IPS-18c (cell line): ENCODE results near the gene SLC43A1.

ENCODE experiments used
- H3K4me3 ChIP-seq: 2 replicates; pipeline ENCODE4 v1.7.0; 2013; ENCODE audit warnings: low read depth, mild to moderate bottlenecking, low read length, moderate library complexity; ENCODE audit not compliant: insufficient read depth
- H3K9me3 ChIP-seq: one replicate; pipeline ENCODE4 v1.6.1; 2013; ENCODE audit warnings: mild to moderate bottlenecking, low read length, moderate library complexity; ENCODE audit not compliant: control insufficient read depth, insufficient read depth

SLC43A1 gene

DNA sequence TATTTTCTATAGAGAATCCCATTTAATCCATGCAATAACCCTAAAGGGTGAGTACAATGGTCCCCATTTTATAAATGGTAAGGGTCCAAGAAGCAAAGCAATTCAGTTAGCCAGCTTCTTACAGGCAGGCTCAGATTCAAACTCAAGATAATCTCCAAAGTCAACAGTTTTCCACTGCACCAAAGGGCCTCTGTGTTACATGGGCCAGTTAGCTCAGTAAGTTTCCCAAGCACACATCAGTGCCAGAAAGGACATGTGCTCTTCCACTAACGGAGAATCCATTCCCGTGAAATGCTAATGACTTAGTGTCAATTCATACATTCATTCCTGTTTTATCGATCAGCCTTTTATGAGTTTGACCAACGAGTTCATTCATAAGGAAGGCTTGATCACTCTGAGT is 11.0 kb downstream of the SLC43A1 start:
- Histone ChIP-seq H3K4me3 (no peak overlapping the region), H3K9me3 (no peaks in the 10 kb centered on the region)

DNA sequence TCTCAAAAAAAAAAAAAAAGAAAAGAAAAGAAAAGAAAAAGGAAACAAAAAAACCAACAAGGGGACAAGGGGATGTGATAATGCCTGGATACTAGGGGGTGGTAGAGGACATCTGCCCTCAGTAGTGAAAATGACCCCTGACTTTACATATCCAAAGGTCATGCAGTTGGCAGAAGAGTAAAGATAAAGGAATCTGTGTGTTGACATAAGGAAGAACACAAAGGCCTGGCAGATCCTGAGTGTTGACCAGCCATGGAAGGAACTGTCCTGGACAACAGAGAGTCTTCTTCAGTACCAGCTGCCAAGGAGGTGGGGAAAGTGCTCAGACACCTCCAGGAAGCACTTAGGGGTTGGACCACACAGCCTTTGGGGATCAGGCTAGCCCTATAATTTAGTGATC is 12.6 kb downstream of the SLC43A1 start:
- H3K4me3 ChIP-seq, result no peak overlapping the region
- no peaks in the 10 kb centered on the region for H3K9me3 ChIP-seq

DNA sequence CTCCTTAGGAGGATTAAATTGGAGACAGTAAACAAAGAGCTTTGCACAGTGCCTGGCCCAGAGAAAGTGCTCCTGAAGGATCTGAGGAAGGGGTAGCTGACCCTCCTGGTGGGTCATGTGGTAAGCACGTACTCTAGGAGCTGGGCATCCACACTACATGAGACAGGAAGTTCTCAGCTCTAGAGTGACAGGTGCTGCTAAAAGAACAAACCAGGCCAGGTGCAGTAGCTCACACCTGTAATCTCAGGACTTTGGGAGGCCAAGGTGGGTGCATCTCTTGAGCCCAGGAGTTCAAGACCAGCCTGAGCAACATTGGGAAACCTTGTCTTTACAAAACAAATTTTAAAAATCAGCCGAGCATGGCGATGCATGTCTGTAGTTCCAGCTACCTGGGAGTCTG is 13.1 kb downstream of the SLC43A1 start:
- H3K4me3 ChIP-seq, result no peak overlapping the region

DNA sequence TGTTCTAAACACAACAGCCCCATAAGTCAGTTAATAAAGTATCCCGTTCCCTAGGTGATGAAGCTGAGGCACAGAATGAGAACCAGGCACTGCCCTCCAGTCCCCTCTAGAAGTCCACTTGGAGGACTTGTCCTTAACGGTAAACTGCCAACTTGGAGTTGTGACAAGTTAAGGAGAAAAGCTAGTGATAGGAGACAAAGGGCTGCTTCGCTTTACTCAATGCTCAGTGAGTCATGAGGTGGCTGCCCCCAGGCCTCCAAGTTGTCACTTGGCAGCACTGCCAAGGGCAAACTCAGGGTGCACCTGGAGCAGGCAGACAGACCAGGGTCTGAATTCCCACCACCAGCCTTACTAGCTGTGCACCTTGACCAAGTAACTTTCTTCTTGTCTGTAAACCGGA is 13.5 kb downstream of the SLC43A1 start:
- Histone ChIP-seq H3K4me3 (no peak overlapping the region), H3K9me3 (no peaks in the 10 kb centered on the region)

More for the DNA sequence above, 13.1 kb downstream of the SLC43A1 start:
- H3K9me3 ChIP-seq, result no peaks in the 10 kb centered on the region

DNA sequence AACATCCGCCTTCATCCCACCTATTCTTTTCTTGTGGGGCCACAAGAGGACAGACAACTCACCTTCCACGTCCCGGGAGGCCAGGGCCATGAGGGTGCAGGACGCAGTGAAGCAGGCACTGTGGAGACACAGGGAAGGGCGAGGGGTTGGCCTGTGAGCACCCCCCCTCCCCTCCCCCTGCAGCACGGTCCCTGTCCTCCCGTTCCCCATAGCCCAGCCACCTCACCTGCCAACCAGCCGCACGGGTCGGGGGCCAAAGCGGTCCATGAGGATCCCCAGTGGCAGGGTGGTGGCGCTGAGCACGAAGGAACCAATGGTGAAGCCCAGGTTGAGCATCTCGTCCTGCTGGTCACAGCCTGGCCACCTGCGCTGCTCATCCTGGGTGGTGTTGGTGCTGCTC is 14.6 kb downstream of the SLC43A1 start:
- Histone ChIP-seq H3K4me3 (no peak overlapping the region; the same call in 1 of the 2 replicates), H3K9me3 (no peaks in the 10 kb centered on the region)

DNA sequence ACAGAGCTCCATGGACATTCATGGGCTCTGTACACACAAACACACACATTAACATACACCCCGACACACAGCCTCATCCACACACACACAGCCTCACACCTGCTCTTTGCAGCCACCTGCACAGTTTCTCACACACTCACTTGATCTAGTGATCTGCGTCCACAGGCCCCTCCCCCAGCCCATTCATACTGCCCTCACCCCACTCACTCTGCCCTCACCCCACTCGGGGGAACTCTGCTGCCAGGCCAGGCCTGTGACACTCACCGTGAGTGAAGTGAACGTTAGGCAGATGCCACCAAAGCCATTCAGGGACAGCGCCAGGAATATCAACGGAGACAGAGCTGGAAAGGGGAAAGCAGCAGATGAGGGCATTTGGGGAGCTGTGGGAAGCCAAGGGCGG is 15.0 kb downstream of the SLC43A1 start:
- Histone ChIP-seq H3K9me3 (no peaks in the 10 kb centered on the region), H3K4me3 (peak overlapping the region; percentile 20; the same call in 1 of the 2 replicates)

DNA sequence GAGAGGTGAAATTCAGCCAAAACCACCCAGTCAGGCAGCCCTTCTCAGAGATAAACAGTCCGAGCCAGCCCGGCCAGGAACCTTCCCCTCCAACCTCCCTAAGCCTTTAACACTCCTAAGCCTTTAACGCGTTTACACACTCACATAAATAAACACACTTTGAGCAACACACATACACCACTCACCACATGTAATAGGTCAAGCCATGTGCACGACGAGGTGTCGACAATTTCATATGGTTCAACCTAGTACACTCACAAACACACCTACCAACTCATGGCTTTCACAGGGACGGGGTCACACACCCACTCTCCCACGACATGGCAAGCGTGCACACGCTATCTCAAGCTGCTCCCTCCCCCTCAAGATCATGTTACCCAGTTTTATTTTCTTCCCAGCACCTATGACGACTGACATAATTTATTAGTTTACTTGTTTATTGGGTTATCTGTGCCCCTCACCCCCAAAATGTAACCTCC is 15.5 kb downstream of the SLC43A1 start:
- Histone ChIP-seq H3K9me3 (no peaks in the 10 kb centered on the region), H3K4me3 (peak overlapping the region; percentile 20; the same call in 1 of the 2 replicates)

DNA sequence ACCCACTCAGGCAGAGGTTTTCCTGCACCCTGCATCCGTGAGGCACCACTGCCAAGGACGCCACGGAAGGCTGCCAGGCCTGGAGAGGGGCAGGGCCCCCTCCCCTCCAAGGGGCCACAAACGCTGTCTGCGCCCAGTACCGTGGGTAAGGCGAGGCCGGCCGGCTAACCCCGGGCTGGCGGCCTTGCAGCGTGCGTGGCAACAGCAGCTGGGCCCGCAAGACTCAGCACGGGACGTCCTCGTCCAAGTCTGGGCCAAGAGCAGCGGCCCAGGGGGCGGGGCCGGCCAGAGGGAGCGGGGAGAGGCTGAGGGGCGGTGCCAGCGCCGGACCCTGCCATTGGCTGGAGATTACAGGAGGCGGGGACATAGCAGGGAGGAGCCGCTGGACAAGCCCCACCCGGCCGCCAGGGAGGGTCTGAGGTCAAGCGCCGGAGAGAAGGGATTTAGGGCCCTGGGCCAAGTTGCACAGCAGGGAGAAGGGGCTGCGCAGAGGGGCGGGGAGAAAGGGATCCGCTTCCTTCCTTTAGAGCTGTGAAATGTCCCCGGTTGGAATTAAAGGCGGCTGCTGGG is 16.0 kb downstream of the SLC43A1 start:
- peak overlapping the region; percentile 38; the same call in 1 of the 2 replicates for H3K4me3 ChIP-seq

DNA sequence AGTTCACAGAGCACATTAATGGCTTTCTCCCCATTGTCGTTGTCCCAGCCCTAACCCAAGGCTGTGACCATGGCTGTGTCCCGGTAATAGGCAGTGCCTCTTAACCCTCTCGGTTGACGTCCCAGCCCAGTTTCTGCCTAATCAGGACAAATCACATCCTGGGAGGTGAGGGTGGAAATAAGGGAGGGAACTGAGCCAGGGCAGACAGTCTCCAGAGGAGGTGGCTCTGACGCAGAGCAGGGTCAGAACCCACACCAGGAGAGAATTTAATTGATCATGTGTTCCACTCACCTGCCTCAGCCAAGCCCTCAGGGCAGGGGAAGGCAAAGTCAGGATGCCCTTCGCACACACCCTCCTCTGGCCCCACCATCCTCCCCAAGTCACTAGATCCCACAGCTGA is 17.0 kb downstream of the SLC43A1 start:
- Histone ChIP-seq H3K9me3 (no peaks in the 10 kb centered on the region), H3K4me3 (no peak overlapping the region)

More for the DNA sequence above, 16.0 kb downstream of the SLC43A1 start:
- no peaks in the 10 kb centered on the region for H3K9me3 ChIP-seq

DNA sequence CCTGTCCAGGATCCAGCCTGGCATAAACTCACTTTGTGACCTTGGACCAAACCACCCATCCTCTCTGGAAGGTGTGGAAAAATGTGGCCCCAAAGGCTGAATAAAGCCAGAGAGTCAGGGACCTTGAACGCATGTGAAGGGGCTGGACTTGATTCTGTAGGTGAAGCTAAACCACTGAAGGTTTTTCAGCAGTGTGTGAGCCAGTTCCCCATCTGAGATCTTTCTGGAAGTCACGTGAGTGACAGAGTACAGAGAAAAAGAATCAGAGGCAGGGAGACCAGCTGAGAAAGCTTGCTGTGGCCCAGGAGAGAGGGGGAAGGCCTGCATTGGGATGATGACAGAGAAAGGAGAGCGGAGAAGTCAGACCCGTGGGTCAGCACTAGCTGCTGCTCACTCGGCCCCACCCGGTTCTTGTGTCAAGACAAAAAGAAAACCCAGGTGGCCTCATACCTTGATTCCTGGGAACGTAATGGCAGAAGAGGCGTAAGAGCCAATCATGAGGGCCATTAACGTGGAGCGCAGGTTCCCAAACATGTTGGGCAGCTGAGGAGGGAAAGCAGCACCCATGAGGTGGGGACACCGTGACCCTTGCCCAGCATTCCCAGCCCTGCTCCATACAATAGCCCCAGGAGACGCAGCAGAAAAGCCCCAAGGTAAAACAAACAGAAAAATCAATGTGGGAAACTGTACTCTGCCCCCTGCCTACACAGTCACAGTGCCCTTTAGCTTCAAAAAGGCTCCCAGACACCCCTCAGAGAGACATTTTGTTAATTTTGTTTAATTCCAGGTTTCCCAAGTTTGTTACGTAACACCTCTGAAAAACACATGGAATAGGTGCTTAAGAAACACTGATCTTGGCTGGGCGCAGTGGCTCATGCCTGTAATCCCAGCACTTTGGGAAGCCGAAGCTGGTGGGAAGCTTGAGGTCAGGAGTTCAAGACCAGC is 17.9 kb downstream of the SLC43A1 start:
- Histone ChIP-seq H3K4me3 (no peak overlapping the region), H3K9me3 (no peaks in the 10 kb centered on the region)

DNA sequence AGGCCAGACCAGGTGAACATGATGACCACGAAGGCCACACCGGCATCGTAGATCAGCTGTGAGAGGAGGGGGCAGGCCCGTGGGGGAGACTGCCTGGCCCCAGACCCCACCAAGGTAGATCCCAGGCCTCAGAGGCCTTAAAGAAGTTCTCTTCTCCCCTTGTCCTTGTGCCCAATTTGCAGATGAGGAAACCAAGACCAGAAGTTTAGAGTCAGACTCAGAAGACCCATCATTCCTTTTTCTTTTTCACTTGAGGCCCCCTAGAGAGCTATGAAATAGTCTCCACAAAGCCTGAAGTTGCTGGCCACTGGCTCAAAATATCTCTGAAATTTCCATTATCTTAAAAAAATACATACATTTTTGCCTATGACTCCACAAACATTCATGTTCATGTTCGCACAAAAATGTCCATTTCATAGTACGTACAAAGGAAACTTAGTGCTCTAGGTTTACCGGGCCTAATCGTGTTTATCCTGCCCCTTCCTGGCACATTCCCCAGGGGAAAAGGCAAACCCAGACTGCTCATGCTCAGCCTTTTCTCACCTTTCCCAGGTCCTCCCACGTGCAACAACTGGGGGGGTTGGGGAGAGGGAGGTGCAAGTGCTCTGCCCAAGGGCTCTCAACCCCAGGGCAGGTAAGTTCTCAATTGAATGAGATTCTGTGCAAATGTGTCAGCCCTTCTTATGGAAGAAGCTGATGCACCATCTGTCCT is 19.2 kb downstream of the SLC43A1 start:
- Histone ChIP-seq H3K9me3 (no peaks in the 10 kb centered on the region), H3K4me3 (no peak overlapping the region)

DNA sequence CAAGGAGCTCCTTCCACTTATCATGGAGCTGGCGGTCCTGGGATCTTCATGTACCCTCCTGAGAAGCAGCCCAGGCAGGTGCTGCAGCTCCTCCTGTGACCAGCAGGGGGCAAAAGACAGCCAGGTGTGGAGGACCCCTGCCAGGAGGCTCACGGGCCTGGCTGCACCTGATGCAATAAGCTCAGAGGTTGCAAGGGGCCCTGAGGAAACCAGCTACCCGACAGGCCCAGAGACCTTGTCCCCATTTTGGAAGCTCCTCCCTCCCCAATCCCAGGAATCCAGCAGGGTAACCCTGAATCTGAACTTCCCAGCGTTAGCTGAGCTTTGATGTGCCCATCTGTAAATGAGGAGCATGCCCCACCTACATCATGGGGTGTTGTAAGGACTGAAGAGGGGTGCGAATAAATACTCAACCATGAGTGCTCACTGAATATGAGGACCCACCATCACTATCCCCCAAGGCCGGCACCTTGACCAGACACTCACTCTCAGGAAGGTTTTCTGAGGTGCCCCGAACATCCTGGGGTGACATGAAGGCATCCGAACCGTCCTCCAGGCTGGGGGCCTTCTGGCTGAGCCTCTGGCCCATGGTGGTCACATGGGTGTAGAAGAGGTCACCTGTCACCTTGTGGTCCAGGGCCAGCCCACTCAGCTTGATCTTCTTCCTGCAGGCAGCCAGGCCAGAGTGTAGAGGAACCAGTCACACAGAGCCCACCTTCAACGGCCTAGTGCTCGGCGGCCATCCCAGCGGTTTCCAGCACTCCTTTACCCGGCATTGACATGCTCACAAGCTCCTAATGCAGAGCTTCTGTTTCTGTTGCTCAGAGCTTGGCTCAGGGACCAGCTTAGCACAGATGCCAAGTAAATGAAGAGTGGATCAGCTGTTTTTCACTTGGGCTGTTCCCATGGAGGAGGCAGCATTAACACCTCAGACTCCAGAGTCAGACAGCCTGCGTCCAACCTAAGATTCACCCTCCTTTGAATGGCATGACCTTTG is 21.7 kb downstream of the SLC43A1 start:
- no peak overlapping the region for H3K4me3 ChIP-seq
- H3K9me3 ChIP-seq, result no peaks in the 10 kb centered on the region

DNA sequence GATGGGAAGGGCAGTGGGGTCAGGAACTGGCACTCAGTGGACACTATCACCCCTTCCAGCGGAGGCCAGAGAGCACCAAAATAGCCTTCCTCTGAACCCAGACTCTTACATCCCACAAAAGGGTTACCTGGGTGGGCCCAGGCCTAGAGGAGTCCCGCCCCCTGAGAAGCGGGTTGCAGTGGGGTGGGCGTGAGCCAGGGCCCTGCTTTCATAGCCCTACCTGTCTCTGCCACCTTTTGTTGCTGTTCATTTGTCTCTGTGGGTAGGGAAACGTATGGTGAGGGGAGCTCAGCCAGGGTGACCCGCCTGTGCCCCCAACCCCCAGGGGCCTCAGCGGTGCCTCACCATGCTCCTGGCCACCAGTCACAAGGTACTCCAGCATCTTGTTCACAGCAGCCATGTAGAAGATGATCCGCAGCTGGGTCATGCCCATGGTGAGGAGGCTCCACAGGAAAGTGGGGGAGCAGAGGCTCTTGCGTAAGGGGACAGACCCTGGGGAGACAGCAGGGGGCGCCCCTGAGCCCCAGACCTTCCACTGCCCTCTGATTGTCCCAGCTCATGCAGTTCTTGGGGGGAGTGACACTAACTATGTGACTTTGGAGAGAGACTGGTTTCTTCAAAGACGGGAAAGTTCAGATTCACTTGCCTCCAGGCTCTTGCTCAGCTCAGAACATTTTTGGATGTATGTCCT is 24.0 kb downstream of the SLC43A1 start:
- no peaks in the 10 kb centered on the region for H3K9me3 ChIP-seq
- H3K4me3 ChIP-seq, result no peak overlapping the region

DNA sequence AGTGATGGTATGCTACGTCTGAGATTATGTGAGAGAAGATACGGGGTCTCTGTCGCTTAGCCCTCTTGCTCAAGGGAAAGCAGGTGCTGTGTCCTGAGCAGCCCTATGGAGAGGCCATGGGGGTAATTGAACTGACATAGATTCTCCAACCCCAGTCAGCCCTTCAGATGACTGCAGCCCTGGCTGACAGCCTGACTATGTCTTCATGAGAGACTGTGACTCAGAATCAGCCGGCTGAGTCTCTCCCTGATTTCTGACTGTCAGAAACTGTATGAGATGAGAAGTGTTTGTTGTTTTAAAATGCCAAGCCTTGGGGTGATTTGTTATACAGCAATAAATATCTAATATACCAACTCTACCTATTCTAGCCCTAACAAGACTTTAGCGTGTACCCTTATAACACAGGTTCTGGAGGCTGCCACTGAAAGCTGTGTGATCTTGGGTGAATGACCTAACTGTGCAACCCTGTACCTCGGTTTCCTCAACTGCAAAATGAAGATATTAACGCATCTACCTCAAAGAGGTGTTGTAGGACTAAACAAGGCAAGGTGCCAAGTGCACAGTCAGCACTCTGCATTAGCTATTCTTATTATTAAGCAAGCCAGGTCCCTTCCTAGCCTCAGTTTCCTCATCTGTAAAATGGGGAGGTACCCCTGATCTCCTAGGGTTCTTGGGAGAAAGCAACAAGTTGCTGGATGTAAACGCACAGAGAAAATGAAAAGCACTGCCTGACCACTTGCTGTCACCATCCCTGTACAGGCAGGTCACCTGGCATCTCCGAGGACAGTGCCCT is 24.9 kb downstream of the SLC43A1 start:
- no peak overlapping the region for H3K4me3 ChIP-seq
- H3K9me3 ChIP-seq, result no peaks in the 10 kb centered on the region

DNA sequence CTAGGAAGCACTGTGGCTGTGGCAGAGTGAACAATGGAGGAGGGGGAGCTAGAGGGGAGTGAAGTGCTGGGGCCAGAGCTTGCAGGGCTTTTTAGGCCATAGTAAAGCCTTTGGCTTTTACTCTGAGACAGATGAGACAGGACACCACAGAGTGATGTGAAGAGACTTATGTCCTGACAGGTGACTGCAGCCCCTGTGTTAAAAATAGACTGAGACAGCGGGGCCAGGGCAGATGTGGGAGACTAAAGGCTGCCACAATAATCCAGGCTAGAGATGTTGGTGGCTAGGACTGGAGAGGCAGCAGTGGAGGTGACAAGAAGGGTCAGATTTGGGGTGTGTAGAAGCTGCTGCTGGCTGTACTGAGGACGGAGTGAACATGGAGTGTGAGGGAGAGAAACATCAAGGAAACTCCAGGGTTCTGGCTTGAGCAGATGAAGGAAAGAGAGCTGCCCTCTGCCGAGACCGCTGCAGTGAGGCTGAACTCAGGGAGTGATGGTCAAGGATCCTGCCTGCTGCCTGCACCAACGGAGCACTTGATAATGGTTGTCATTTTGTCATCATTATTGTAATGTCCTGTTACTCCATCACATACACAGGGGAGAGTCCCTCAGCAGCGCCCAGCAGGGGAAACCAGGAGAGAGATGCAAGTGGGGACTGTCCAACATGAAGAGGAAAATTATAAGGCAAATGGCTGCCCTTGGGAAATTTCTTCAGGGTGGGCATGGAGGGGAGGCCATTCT is 27.4 kb downstream of the SLC43A1 start:
- no peak overlapping the region for H3K4me3 ChIP-seq
- no peaks in the 10 kb centered on the region for H3K9me3 ChIP-seq
